GM23248 (cell line): ENCODE measurements around the gene HSPD1.

Source experiments
- EZH2 ChIP-seq: fragments of 200-600 bp; sonication (generic); IDR thresholded peaks from 2 replicates; pipeline ENCODE4 v1.6.1; 2018; ENCODE audit warnings: antibody characterized with exemption, mild to moderate bottlenecking; ENCODE audit not compliant: insufficient read depth, poor library complexity, severe bottlenecking
- EZH2phosphoT487 ChIP-seq: fragments of 200-600 bp; sonication (generic); IDR thresholded peaks from 2 replicates; pipeline ENCODE4 v1.6.1; 2018; ENCODE audit warnings: antibody characterized with exemption, moderate library complexity, mild to moderate bottlenecking, low read depth; ENCODE audit not compliant: insufficient read depth

- TF ChIP-seq EZH2phosphoT487 (no peak), EZH2 (no peak)
Measured at GRCh38 chr2:197460649-197461048, 39.0 kb downstream of the HSPD1 start.
